GM18499 (cell line): ENCODE results near the gene MRTFA.
"Not testable (repeated sequence)": the region's sequence is repeated elsewhere in the genome, so short reads cannot be mapped to it uniquely, and the experiment has no call there.

ENCODE experiments used
- ATAC-seq: cut with Tn5 transposase; IDR thresholded peaks from one replicate; pipeline ENCODE4 v1.9.1; 2021; ENCODE audit warnings: moderate number of reproducible peaks; ENCODE audit not compliant: insufficient read depth, unreplicated experiment

MRTFA gene

DNA sequence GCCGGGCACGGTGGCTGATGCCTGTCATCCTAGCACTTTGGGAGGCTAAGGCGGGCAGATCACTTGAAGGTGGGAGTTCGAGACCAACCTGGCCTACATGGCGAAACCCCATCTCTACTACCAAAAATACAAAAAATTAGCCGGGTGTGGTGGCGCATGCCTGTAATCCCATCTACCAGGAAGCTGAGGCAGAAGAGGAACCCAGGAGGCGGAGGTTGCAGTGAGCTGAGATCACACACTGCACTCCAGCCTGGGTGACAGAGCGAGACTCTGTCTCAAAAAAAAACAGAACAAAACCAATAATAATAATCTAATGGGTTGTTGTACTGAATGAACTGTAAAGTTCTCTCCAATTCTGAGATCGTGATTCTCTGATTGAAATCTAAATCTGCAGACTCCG lies 258.1 kb downstream of the MRTFA start:
- not testable (repeated sequence) for ATAC-seq

DNA sequence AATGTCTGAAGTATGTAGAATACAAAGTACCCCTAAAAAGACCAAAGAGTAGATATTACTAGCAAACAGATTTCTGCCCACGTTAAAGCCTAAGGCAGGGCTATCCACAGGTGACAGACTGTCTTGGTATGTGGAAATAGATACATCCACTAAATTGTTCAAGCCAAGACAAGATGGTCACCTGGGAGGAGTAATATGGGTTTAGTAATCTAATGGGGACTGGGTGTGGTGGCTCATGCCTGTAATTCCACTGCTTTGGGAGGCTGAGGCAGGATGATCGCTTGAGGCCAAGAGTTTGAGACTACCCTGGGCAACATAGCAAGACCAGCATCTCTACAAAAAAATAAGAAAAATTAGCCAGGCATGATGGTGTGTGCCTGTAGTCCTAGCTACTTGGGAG lies 258.6 kb downstream of the MRTFA start:
- no peak for ATAC-seq

DNA sequence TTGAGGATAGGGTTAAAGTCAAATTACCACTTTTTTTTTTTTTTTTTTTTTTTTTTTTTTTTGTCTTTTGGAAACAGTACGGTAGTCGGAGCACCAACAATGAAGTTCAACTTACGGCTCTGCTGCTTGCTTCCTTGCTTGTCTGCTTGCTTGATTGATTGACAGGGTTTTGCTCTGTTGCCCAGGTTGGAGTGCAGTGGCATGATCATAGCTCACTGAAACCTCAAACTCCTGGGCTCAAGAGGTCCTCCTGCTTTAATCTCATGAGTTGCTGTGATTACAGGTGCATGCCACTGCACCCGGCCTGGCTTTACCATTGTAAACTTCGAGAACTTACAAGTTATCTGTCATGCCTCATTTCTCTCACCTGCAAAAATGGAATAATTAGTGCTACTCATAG lies 260.4 kb downstream of the MRTFA start:
- no peak for ATAC-seq

DNA sequence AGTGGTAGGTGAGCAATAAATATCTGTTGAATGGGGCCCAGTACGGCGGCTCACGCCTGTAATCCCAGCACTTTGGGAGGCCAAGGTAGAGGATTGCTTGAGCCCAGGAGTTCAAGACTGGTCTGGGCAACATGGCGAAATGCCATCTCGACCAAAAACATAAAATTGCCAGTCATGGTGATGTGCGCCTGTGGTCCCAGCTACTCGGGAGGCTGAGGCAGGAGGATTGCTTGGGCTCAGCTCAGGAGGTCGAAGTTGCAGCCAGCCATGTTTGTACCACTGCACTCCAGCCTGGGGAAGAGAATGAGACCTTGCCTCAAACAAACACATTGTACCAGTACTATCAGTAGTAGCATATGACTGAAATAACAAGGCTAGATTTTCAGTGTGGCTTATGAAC lies 262.0 kb downstream of the MRTFA start:
- no peak for ATAC-seq

DNA sequence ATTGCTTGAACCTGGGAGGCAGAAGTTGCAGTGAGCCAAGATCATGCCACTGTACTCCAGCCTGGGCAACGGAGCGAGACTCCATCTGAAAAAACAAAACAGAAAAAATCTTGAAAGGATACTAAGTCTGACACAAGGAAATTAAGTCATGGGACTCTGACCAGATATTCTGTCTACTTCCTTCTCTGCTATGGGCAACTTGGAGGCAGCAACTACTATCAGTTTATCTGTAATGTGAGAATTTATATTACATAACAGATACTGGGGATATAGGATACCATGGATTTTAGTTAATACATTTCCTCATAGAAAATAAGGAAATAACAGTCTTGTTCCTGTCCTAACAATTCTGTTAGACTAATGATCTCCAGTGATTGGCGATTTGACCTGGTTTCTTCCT lies 267.7 kb downstream of the MRTFA start:
- no peak for ATAC-seq

DNA sequence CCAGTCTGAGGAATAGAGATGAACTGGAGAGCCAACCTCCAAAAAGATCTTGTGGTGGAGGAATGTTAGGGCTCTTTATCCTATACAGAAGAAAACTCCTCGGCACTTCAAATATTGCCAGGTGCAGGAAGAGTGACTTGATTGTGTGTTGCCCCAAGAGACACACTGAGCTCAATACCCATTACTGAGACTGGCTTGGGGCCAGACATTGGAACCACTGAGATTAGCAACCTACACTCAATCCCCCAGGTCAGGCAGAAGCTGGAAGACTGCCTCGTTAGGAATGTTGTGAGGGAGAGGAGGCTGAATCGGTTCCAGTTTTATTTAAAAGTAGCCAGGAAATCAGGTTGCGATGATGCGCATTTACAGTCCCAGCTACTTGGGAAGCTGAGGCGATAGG lies 268.5 kb downstream of the MRTFA start:
- ATAC-seq = no peak

DNA sequence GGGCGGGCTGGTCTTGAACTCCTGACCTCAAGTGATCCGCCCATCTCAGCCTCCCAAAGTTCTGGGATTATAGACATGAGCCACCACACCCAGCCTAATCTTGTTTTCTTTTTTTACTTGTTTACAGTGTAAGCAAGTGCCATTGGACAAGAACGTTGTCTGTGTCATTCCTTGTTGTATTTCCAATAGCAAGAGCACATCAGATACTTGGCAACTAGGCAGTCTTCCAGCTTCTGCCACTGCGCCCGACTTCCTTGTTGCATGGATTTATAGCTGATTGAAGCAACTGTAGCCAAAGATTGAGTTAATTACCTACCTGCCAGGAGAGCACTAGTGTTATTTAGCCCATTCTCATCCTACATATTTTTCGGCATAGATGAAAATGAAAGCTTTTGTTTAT lies 269.2 kb downstream of the MRTFA start:
- ATAC-seq = no peak

DNA sequence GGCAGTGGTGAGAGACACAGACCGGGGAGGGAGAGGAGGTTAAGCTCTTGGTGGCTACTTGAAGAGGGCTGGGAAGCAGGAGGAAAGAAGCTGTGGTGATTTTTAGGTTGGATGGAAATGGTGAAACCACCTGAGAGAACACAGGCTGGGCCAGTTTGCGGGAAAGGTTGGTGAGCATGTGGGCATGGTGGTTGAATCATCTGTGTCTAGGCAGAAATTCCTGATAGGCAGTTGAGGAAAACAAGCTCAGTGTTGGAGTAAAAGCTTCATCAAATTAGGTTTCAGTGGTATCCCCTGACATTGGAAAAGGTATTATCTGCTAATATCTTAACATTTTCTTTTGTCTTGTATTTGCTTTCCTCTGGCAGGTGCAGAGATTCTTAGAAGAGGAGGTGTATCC lies 270.5 kb downstream of the MRTFA start:
- ATAC-seq = no peak

DNA sequence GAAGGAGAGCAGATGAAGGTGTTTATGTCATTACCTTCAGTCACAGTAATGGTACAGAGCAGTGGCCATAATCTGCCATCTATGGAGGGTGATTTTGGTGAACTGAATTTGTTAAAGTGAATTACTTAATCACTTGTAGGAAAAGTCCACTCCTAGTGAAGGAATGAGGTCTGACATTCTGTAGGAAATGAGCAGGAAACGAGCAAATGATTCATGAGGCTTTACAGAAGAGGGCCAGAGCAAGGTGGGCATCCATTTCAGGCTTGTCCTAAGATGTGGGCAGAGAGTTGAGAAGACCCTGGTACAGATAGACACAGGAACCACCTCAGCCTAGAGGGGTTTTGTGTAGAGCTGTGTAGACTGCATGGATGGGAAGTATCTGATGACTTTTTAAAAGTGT lies 272.1 kb downstream of the MRTFA start:
- ATAC-seq = no peak

DNA sequence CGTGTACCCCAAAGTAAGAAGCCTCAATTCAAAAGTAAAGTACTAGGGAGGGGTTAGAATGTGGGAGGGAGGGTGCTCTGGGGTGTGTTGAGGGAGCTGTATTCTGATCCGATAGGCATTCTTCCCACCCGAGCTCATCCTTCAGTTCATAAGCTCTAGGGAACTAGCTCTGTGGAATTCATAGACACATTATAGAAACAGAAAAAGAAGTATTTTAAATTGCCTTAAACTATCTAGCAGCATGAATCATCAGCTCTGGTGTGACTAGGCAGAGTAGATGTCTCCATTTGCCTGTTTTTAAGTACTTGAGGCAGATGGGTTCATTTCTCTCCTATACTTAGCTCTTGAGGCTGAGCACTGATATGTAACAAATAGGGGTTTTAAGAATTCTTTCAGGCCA lies 273.5 kb downstream of the MRTFA start:
- no peak for ATAC-seq

DNA sequence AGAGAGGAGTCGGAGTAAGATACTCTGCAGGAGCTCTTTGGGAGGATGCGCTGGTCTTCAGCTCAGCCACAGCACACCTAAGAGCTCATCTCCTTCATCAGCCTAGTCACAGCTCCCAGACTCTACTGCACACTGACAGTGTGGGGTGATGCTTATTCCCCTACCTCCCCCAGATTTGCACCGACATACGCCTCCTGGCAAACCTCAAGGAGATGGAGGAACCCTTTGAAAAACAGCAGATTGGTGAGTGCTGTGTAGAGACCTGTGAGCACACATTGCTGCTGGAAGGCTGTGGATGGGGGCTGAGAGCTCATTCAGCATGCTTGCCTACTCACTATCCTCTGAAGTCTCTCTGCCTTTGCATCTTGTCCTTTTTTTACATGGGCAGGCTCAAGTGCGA lies 275.4 kb downstream of the MRTFA start:
- no peak for ATAC-seq
